Stimulated activated naive CD8-positive, alpha-beta T cell treated with anti-CD3 and anti-CD28 coated beads, Interleukin-15, Interleukin-2, amounts not matched to agents 100 ng/mL and 50 ng/mL, for 24 hours (primary cell): ENCODE data around the gene TBC1D5.
A peak's percentile ranks its signal among the peaks of the same experiment; 100 is the strongest.
"Not testable (repeated sequence)": the region's sequence is repeated elsewhere in the genome, so short reads cannot be mapped to it uniquely, and the experiment has no call there.

ENCODE experiments used
- H3K27ac Mint-ChIP-seq: one replicate; pipeline ENCODE4 v1.8.0; 2021; ENCODE audit warnings: mild to moderate bottlenecking, mixed read lengths
- H3K27me3 Mint-ChIP-seq: one replicate; pipeline ENCODE4 v1.8.0; 2021; ENCODE audit warnings: mixed read lengths
- H3K36me3 Mint-ChIP-seq: one replicate; pipeline ENCODE4 v1.8.0; 2021; ENCODE audit warnings: low read depth, mixed read lengths
- H3K4me1 Mint-ChIP-seq: one replicate; pipeline ENCODE4 v1.8.0; 2021; ENCODE audit warnings: low read depth, mixed read lengths
- H3K4me3 Mint-ChIP-seq: one replicate; pipeline ENCODE4 v1.8.0; 2021; ENCODE audit warnings: mild to moderate bottlenecking, mixed read lengths
- H3K9me3 Mint-ChIP-seq: one replicate; pipeline ENCODE4 v1.8.0; 2021; ENCODE audit warnings: mixed read lengths

Gene TBC1D5

GRCh38 chr3:17510265-17510664, 232.2 kb downstream of the TBC1D5 start:
- Mint-ChIP-seq H3K27me3 (no peaks in the 10 kb centered on the region), H3K4me3 (no peak overlapping the region), H3K27ac (no peak overlapping the region), H3K4me1 (no peaks in the 10 kb centered on the region), H3K36me3 (peaks cover 4% of the 10 kb centered on the region), H3K9me3 (no peaks in the 10 kb centered on the region)

- no peak overlapping the region for H3K27ac Mint-ChIP-seq
- H3K27me3 Mint-ChIP-seq: no peaks in the 10 kb centered on the region
- no peaks in the 10 kb centered on the region for H3K9me3 Mint-ChIP-seq
- H3K4me3 Mint-ChIP-seq: no peak overlapping the region
- peaks cover 9% of the 10 kb centered on the region for H3K36me3 Mint-ChIP-seq
- no peaks in the 10 kb centered on the region for H3K4me1 Mint-ChIP-seq
Observed at GRCh38 chr3:17508180-17508752, 234.2 kb downstream of the TBC1D5 start.

GRCh38 chr3:17507480-17507879, 235.0 kb downstream of the TBC1D5 start:
- Mint-ChIP-seq H3K9me3 (no peaks in the 10 kb centered on the region), H3K27me3 (no peaks in the 10 kb centered on the region), H3K36me3 (peaks cover 9% of the 10 kb centered on the region), H3K4me3 (no peak overlapping the region), H3K4me1 (no peaks in the 10 kb centered on the region), H3K27ac (no peak overlapping the region)

DNA sequence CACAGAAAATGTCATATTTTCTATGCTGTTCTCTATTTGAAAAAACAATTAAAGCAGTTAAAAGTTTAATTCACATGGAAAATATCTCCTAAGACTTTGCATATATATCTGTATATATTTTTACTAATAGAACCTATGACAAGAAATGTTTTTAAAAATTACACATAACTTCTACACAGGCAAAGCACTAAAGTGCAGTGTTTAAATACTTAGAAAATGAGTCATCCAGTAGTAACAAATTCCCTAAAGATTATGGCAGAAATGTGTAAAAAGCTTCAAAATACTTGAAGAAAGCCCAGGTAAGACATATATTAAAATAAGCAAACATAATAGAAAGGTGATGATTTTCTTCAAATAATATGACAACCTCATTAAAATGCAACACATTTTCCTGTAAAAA, 236.6 kb downstream of the TBC1D5 start:
- Mint-ChIP-seq H3K27me3 (no peaks in the 10 kb centered on the region), H3K36me3 (peaks cover 9% of the 10 kb centered on the region), H3K9me3 (no peaks in the 10 kb centered on the region), H3K4me3 (no peak overlapping the region), H3K4me1 (no peaks in the 10 kb centered on the region), H3K27ac (no peak overlapping the region)

DNA sequence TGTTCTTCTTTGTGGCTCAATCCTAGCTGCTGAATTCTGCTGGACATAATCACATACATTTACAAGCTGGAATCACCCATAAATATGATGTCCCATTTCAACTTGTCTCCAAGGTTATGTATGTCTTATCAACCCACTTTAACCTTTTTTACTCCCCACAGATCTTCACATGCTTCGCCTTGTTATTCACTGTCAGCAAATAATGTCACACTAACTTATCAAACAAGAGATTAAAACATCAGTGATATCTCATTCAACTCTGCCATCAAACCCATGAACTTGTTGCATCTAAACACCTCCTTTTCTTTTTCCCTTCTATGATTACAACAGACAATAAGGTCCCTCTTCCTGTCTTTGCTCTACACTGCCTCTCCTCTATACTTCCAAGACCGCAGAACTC, 240.7 kb downstream of the TBC1D5 start:
- Mint-ChIP-seq H3K36me3 (peaks cover 5% of the 10 kb centered on the region), H3K27me3 (no peaks in the 10 kb centered on the region), H3K4me1 (no peaks in the 10 kb centered on the region), H3K4me3 (no peak overlapping the region), H3K27ac (no peak overlapping the region), H3K9me3 (no peaks in the 10 kb centered on the region)

- Mint-ChIP-seq H3K4me3 (no peak overlapping the region), H3K27me3 (no peaks in the 10 kb centered on the region), H3K9me3 (no peaks in the 10 kb centered on the region), H3K36me3 (peaks cover 10% of the 10 kb centered on the region), H3K4me1 (no peaks in the 10 kb centered on the region), H3K27ac (no peak overlapping the region)
Observed at GRCh38 chr3:17500618-17501017, 241.8 kb downstream of the TBC1D5 start.

DNA sequence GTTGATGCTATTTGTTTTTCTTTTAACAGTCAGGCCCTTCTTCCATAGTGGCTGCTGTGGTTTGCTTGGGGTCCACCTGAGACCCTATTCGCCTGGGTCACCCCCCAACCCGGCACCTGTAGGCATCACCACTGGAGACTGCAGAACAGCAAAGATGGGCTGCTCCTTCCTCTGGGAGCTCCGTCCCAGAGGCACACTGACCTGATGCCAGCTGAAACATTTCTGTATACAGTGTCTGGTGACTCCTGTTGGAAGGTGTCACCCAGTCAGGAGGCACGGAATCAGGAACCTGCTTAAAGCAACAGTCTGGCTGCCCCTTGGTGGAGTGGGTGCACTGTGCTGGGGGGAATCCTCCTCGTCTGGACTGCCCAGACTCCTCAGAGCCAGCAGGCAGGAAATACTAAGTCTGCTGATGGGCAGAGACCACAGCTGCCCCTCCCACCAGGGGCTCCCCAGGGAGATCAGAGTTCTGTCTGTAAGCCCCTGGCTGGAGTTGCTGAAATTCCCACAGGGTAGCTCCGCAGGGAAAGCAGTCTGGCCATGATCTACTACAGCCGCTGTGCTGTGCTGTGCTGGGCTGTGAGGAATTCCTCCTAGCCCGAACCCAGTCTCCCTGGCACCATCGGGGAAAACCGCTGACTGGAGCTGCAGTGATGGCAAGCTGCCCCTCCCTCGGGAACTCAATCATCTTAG, 248.2 kb downstream of the TBC1D5 start:
- Mint-ChIP-seq H3K4me3 (no peak overlapping the region), H3K4me1 (no peaks in the 10 kb centered on the region), H3K9me3 (peaks cover 35% of the 10 kb centered on the region), H3K27ac (no peak overlapping the region), H3K27me3 (no peaks in the 10 kb centered on the region), H3K36me3 (peaks cover 22% of the 10 kb centered on the region)

DNA sequence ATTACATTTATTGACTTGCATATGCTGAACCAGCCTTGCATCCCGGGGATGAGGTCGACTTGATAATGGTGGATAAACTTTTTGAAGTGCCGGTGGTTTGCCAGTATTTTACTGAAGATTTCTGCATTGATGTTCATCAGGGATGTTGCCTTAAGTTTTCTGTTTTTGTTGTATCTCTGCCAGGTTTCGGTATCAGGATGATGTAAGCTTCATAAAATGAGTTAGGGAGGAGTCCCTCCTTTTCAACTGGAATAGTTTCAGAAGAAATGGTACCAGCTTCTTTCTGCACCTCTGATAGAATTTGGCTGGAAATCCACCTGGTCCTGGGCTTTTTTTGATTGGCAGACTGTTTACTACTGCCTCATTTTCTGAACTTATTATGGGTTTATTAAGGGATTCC, 250.8 kb downstream of the TBC1D5 start:
- Mint-ChIP-seq H3K27ac (no peak overlapping the region), H3K4me1 (no peaks in the 10 kb centered on the region), H3K27me3 (no peaks in the 10 kb centered on the region), H3K36me3 (peaks cover 29% of the 10 kb centered on the region), H3K4me3 (no peak overlapping the region), H3K9me3 (peaks cover 37% of the 10 kb centered on the region)

GRCh38 chr3:17491190-17491589, 251.2 kb downstream of the TBC1D5 start:
- not testable (repeated sequence) for H3K27me3 Mint-ChIP-seq, H3K27ac Mint-ChIP-seq, H3K4me3 Mint-ChIP-seq, H3K4me1 Mint-ChIP-seq
- peaks cover 37% of the 10 kb centered on the region for H3K9me3 Mint-ChIP-seq
- peaks cover 28% of the 10 kb centered on the region for H3K36me3 Mint-ChIP-seq

- Mint-ChIP-seq H3K4me1 (no peaks in the 10 kb centered on the region), H3K4me3 (no peak overlapping the region), H3K27me3 (no peaks in the 10 kb centered on the region), H3K9me3 (peaks cover 37% of the 10 kb centered on the region), H3K27ac (no peak overlapping the region), H3K36me3 (peaks cover 24% of the 10 kb centered on the region)
Observed at GRCh38 chr3:17489139-17489538, 253.3 kb downstream of the TBC1D5 start.

DNA sequence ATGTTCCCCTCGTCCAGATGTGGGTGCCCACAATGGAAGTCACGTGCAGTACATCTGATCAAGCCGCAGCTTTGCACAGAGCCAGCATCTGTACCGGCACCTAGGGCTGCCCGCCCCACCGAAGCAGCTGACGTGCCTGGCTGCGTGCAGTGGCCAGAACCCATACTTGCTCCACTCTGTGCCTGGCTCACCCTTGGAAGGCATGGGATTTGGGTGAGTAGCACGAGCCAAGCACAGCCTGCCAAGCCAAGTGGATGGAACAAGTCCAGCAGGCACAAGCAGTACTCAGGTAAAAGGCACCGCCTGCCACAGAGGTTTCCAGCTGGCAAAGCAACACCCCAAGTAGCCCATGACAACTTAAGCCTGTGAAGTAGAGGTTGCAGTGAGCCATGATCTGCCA, 261.3 kb downstream of the TBC1D5 start:
- no peak overlapping the region for H3K27ac Mint-ChIP-seq
- peaks cover 5% of the 10 kb centered on the region for H3K36me3 Mint-ChIP-seq
- no peaks in the 10 kb centered on the region for H3K4me1 Mint-ChIP-seq
- no peak overlapping the region for H3K4me3 Mint-ChIP-seq
- H3K9me3 Mint-ChIP-seq: no peaks in the 10 kb centered on the region
- no peaks in the 10 kb centered on the region for H3K27me3 Mint-ChIP-seq

DNA sequence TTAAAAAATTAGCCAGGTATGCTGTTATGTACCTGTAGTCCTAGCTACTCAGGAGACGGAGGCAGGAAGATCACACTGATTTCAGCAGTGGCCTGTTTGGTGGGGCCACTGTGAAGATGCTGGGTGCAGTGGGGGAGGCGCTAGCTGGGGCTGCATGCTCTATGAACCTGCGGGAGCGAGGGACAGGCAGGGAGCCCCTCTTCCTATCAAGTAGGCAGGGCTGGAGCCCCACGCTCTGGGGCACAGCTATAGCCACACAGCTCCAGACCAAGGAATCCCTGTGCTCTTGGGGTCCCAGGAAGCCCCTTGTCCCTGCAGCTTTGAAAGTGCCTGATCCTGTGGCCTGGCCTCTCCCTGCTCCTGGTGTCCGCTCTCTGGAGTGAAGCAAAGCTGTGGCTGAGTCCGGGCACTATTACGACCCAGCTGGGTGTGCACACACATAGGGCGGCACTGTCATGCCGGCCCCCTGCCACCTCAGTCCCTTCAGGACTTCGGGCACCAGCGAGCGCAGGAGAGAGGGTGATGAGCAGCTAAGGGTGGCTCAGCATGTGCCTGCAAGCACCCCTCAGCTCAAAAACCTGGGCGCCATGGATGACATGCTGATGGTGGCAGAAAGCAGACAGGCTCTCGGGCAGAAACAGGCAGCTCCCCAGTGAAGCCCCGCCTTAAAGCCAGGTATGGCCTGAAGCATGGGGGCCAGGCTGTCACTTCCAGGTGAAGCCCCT, 262.6 kb downstream of the TBC1D5 start:
- Mint-ChIP-seq H3K36me3 (peaks cover 5% of the 10 kb centered on the region), H3K4me1 (no peaks in the 10 kb centered on the region), H3K9me3 (no peaks in the 10 kb centered on the region), H3K4me3 (no peak overlapping the region), H3K27ac (peak overlapping the region; percentile 45), H3K27me3 (no peaks in the 10 kb centered on the region)

- H3K27ac Mint-ChIP-seq: no peak overlapping the region
- H3K4me1 Mint-ChIP-seq: no peaks in the 10 kb centered on the region
Observed at GRCh38 chr3:17478673-17479072, 263.8 kb downstream of the TBC1D5 start.

DNA sequence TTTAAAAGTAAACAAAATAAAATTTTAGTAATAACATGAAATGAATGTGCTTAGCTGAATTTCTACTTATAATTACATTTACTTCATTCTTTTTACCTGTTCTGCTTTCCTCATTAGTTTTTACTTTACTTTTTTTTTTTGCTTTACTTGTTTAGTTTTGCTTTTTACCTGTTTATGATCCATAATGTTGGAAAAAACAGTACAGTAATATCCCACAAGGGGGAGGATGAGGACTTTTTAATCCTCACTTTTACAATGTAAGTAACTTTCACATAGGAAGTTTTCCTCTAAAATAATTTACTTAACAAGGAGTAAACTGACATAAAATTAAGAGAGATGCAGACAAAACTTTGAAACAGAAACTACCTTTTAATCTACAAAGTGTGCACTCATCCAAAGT, 268.7 kb downstream of the TBC1D5 start:
- H3K36me3 Mint-ChIP-seq: peaks cover 7% of the 10 kb centered on the region
- no peaks in the 10 kb centered on the region for H3K27me3 Mint-ChIP-seq
- no peak overlapping the region for H3K27ac Mint-ChIP-seq

More at GRCh38 chr3:17478673-17479072, 263.8 kb downstream of the TBC1D5 start:
- Mint-ChIP-seq H3K9me3 (no peaks in the 10 kb centered on the region), H3K27me3 (no peaks in the 10 kb centered on the region), H3K4me3 (no peak overlapping the region), H3K36me3 (peaks cover 8% of the 10 kb centered on the region)

DNA sequence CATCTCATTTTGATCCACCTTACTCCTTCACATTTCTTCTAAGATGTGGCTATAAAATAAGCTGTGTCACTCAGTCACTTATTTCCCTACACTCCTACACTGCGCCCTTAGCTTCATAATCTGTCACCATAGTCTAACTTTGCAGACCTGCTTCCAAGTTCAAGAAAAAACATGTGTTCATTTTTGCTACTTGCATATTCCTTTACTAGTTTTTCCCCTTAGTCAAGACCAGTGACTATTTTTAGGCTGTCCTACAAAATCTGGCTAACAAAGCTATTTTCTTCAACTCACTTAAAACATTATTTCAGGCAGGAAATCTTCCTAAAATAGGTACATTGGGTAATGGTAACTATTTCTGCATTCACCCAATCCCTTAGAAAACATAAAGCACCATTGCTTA, 272.5 kb downstream of the TBC1D5 start:
- no peaks in the 10 kb centered on the region for H3K9me3 Mint-ChIP-seq

More for the DNA sequence above, 268.7 kb downstream of the TBC1D5 start:
- H3K4me1 Mint-ChIP-seq: no peaks in the 10 kb centered on the region
- no peaks in the 10 kb centered on the region for H3K9me3 Mint-ChIP-seq
- H3K4me3 Mint-ChIP-seq: no peak overlapping the region

More for the DNA sequence above, 272.5 kb downstream of the TBC1D5 start:
- H3K27ac Mint-ChIP-seq: no peak overlapping the region
- peaks cover 10% of the 10 kb centered on the region for H3K36me3 Mint-ChIP-seq
- H3K27me3 Mint-ChIP-seq: no peaks in the 10 kb centered on the region
- H3K4me1 Mint-ChIP-seq: no peaks in the 10 kb centered on the region
- no peak overlapping the region for H3K4me3 Mint-ChIP-seq
